ENCODE results near the gene WDPCP.
"Not testable (repeated sequence)": the region's sequence is repeated elsewhere in the genome, so short reads cannot be mapped to it uniquely, and the experiment has no call there.

The WDPCP gene

GRCh38 chr2:63092857-63093256, 495.4 kb downstream of the WDPCP start:
- no peak for DNase-seq

- no peak for DNase-seq
These were observed 495.9 kb downstream of the WDPCP start for GRCh38 chr2:63092401-63092800.

- no peak for DNase-seq
These were observed 501.6 kb downstream of the WDPCP start for GRCh38 chr2:63086687-63087086.

GRCh38 chr2:63081404-63081803, 506.9 kb downstream of the WDPCP start:
- no peak for DNase-seq

- peak; percentile 30 for DNase-seq
These were observed 509.2 kb downstream of the WDPCP start for GRCh38 chr2:63078852-63079606.

GRCh38 chr2:63074399-63074798, 513.9 kb downstream of the WDPCP start:
- DNase-seq: not testable (repeated sequence)

GRCh38 chr2:63073994-63074393, 514.3 kb downstream of the WDPCP start:
- no peak for DNase-seq

- no peak for DNase-seq
These were observed 516.6 kb downstream of the WDPCP start for GRCh38 chr2:63071664-63072063.
